ENCODE data around the gene FLYWCH1. TPM values are rescaled to one million over a fixed set of nuclear protein-coding genes. Genes with fewer than 3 reads are reported as not detected.

The FLYWCH1 gene
- total RNA-seq, 1 experiment from 2014 or later = 32.6 TPM

- Mint-ChIP-seq H3K4me1 (no peaks in the 10 kb centered on the region), H3K27me3 (ENCODE audit: low read depth) (no peaks in the 10 kb centered on the region), H3K36me3 (peaks cover 9% of the 10 kb centered on the region), H3K9me3 (no peaks in the 10 kb centered on the region), H3K27ac (no peak overlapping the region), H3K4me3 (no peak overlapping the region)
- ATAC-seq = no peak
- ChIA-PET POLR2A (interaction anchor here (1.3 kb wide), 1 partner anchor 9 kb away, joined by 3 read pairs; no protein-coding TSS in a partner anchor), CTCF (interaction anchor here (0.7 to 2.7 kb wide), 4 partner anchors 9 to 120 kb away, joined by 3 to 10 read pairs (median 3); partner anchors contain the start of gene PRSS21)
- TF ChIP-seq ELF4 (CRISPR knock-in tag; IDR thresholded peaks at IDR 0.05; ENCODE audit: low read depth) = no peak
- TF ChIP-seq GABPB1 (CRISPR knock-in tag; IDR thresholded peaks at IDR 0.05) = no peak
- TF ChIP-seq ARID4B (CRISPR knock-in tag; IDR thresholded peaks at IDR 0.05; ENCODE audit: borderline replicate concordance) = no peak
- TF ChIP-seq CDX4 (CRISPR knock-in tag; IDR thresholded peaks at IDR 0.05; ENCODE audit: borderline replicate concordance) = no peak
- TF ChIP-seq TCF7 (CRISPR knock-in tag; IDR thresholded peaks at IDR 0.05; ENCODE audit: low read depth) = no peak
- TF ChIP-seq NR3C1 (CRISPR knock-in tag; conservative IDR thresholded peaks at IDR 0.05; ENCODE audit: low read depth) = no peak
- TF ChIP-seq PRDM15 (CRISPR knock-in tag; IDR thresholded peaks at IDR 0.05) = no peak
- no peak for TF ChIP-seq ZNF121 (CRISPR knock-in tag; IDR thresholded peaks at IDR 0.05)
- TF ChIP-seq FOXP1 (CRISPR knock-in tag; IDR thresholded peaks at IDR 0.05; ENCODE audit: borderline replicate concordance) = no peak
- TF ChIP-seq ZNF423 (CRISPR knock-in tag; IDR thresholded peaks at IDR 0.05) = no peak
- no peak for TF ChIP-seq JAZF1 (CRISPR knock-in tag; IDR thresholded peaks at IDR 0.05)
- no peak for TF ChIP-seq FOXJ3 (CRISPR knock-in tag; IDR thresholded peaks at IDR 0.05; ENCODE audit: borderline replicate concordance)
- TF ChIP-seq NR2C2 (CRISPR knock-in tag; IDR thresholded peaks at IDR 0.05) = no peak
- no peak for TF ChIP-seq ZBTB43 (CRISPR knock-in tag; IDR thresholded peaks at IDR 0.05)
- no peak for TF ChIP-seq EMX1 (CRISPR knock-in tag; IDR thresholded peaks at IDR 0.05)
- DNase-seq (ENCODE audit: low spot score) = no peak
Measured at GRCh38 chr16:2936436-2937011, 24.8 kb downstream of the FLYWCH1 start.

- Mint-ChIP-seq H3K27me3 (ENCODE audit: low read depth) (no peaks in the 10 kb centered on the region), H3K4me3 (no peak overlapping the region), H3K9me3 (no peaks in the 10 kb centered on the region), H3K36me3 (peaks cover 9% of the 10 kb centered on the region), H3K4me1 (no peaks in the 10 kb centered on the region), H3K27ac (no peak overlapping the region)
- no peak for TF ChIP-seq MLX (CRISPR knock-in tag; IDR thresholded peaks at IDR 0.05)
- TF ChIP-seq CREM (CRISPR knock-in tag; IDR thresholded peaks at IDR 0.05) = no peak
- no peak for TF ChIP-seq IRF2 (CRISPR knock-in tag; IDR thresholded peaks at IDR 0.05; ENCODE audit: borderline replicate concordance, low read depth)
- no peak for TF ChIP-seq ELF4 (CRISPR knock-in tag; IDR thresholded peaks at IDR 0.05; ENCODE audit: low read depth)
- no peak for TF ChIP-seq ZNF396 (CRISPR knock-in tag; IDR thresholded peaks at IDR 0.05; ENCODE audit: borderline replicate concordance)
- TF ChIP-seq AFF4 (CRISPR knock-in tag; IDR thresholded peaks at IDR 0.05; ENCODE audit: borderline replicate concordance) = no peak
- no peak for TF ChIP-seq ZNF671 (CRISPR knock-in tag; IDR thresholded peaks at IDR 0.05)
- no peak for ATAC-seq
- DNase-seq (ENCODE audit: low spot score) = no peak
- POLR2A ChIA-PET = interaction anchor here (1.3 kb wide), 1 partner anchor 10 kb away, joined by 3 read pairs; no protein-coding TSS in a partner anchor
- CTCF ChIA-PET = interaction anchor here (0.7 to 2.7 kb wide), 4 partner anchors 10 to 120 kb away, joined by 3 to 10 read pairs (median 3); partner anchors contain the start of gene PRSS21
Measured at GRCh38 chr16:2937170-2937569, 25.4 kb downstream of the FLYWCH1 start.

All from WTC11 (cell line).